Choroid plexus epithelial cell (primary cell): ENCODE data around the gene DGKD.

Experiments
- DNase-seq: peaks from one replicate; pipeline ENCODE4 v3.0.0-alpha.2; 2010; ENCODE audit warnings: low read depth
- H3K4me3 ChIP-seq: 2 replicates; pipeline ENCODE4 v1.5.1; 2011; ENCODE audit warnings: low read depth, mild to moderate bottlenecking, control low read depth, low read length, moderate library complexity
- CTCF ChIP-seq: conservative IDR thresholded peaks from 2 replicates; pipeline ENCODE4 v1.5.1; 2011; ENCODE audit warnings: low read depth, mild to moderate bottlenecking, control low read depth, inconsistent platforms, low read length, moderate library complexity

DGKD gene

GRCh38 chr2:233443511-233444183, 89.4 kb downstream of the DGKD start:
- peak; percentile 92 for DNase-seq
- TF ChIP-seq CTCF: peak; percentile 94
- no peak overlapping the region for H3K4me3 ChIP-seq

- no peak for TF ChIP-seq CTCF
- DNase-seq: no peak
- H3K4me3 ChIP-seq: no peak overlapping the region
Observed at GRCh38 chr2:233444501-233444900, 90.2 kb downstream of the DGKD start.

GRCh38 chr2:233445152-233445830, 91.0 kb downstream of the DGKD start:
- DNase-seq: no peak
- no peak overlapping the region for H3K4me3 ChIP-seq
- TF ChIP-seq CTCF: no peak

- DNase-seq: no peak
- TF ChIP-seq CTCF: no peak
- H3K4me3 ChIP-seq: no peak overlapping the region
Observed at GRCh38 chr2:233446121-233446520, 91.8 kb downstream of the DGKD start.

- no peak for DNase-seq
- no peak overlapping the region for H3K4me3 ChIP-seq
- no peak for TF ChIP-seq CTCF
Observed at GRCh38 chr2:233446606-233447305, 92.5 kb downstream of the DGKD start.

GRCh38 chr2:233447506-233448219, 93.4 kb downstream of the DGKD start:
- no peak for TF ChIP-seq CTCF
- DNase-seq: no peak

More at GRCh38 chr2:233447506-233448219, 93.4 kb downstream of the DGKD start:
- H3K4me3 ChIP-seq: no peak overlapping the region
